ENCODE results near the gene PPP1R12B. TPM values are rescaled to one million over a fixed set of nuclear protein-coding genes. Genes with fewer than 3 reads are reported as not detected.
"Not testable (repeated sequence)": the region's sequence is repeated elsewhere in the genome, so short reads cannot be mapped to it uniquely, and the experiment has no call there.

PPP1R12B gene
- polyA plus RNA-seq, 3 donors = 2.8 to 9.8 (median 8.1) TPM

- 58 to 79% (median 65%) methylated on average over 6 of the region's 6 CpGs for WGBS, 3 donors
- H3K27ac ChIP-seq (ENCODE audit: low read depth, low read length) = no peak overlapping the region
These were observed 191.5 kb downstream of the PPP1R12B start for GRCh38 chr1:202540014-202540413.

- no peak overlapping the region for H3K27ac ChIP-seq (ENCODE audit: low read depth, low read length)
- 54 to 94% (median 77%) methylated on average over 2 of the region's 2 CpGs for WGBS, 3 donors
These were observed 191.9 kb downstream of the PPP1R12B start for GRCh38 chr1:202540448-202540847.

- WGBS, 3 donors = 58 to 87% (median 59%) methylated on average over 2 of the region's 2 CpGs
- H3K27ac ChIP-seq (ENCODE audit: low read depth, low read length) = not testable (repeated sequence)
These were observed 192.4 kb downstream of the PPP1R12B start for GRCh38 chr1:202540858-202541257.

- H3K27ac ChIP-seq (ENCODE audit: low read depth, low read length) = not testable (repeated sequence)
These were observed 193.9 kb downstream of the PPP1R12B start for GRCh38 chr1:202542415-202542814.

- not testable (repeated sequence) for H3K27ac ChIP-seq (ENCODE audit: low read depth, low read length)
- WGBS, 3 donors = 68 to 89% (median 71%) methylated on average over 11 of the region's 11 CpGs
These were observed 195.0 kb downstream of the PPP1R12B start for GRCh38 chr1:202543537-202543936.

GRCh38 chr1:202544766-202545449, 196.4 kb downstream of the PPP1R12B start:
- not testable (repeated sequence) for H3K27ac ChIP-seq (ENCODE audit: low read depth, low read length)
- 88 to 92% (median 90%) methylated on average over 6 of the region's 6 CpGs for WGBS, 3 donors

- not testable (repeated sequence) for H3K27ac ChIP-seq (ENCODE audit: low read depth, low read length)
- 56 to 89% (median 61%) methylated on average over 3 of the region's 3 CpGs for WGBS, 3 donors
These were observed 197.3 kb downstream of the PPP1R12B start for GRCh38 chr1:202545647-202546303.

- WGBS, 3 donors = 66 to 87% (median 71%) methylated on average over 3 of the region's 3 CpGs
- H3K27ac ChIP-seq (ENCODE audit: low read depth, low read length) = not testable (repeated sequence)
These were observed 197.9 kb downstream of the PPP1R12B start for GRCh38 chr1:202546377-202546776.

- not testable (repeated sequence) for H3K27ac ChIP-seq (ENCODE audit: low read depth, low read length)
- 73 to 86% (median 80%) methylated on average over 3 of the region's 3 CpGs for WGBS, 3 donors
These were observed 198.3 kb downstream of the PPP1R12B start for GRCh38 chr1:202546796-202547195.

GRCh38 chr1:202547215-202547614, 198.7 kb downstream of the PPP1R12B start:
- no peak overlapping the region for H3K27ac ChIP-seq (ENCODE audit: low read depth, low read length)

- H3K27ac ChIP-seq (ENCODE audit: low read depth, low read length) = not testable (repeated sequence)
- WGBS, 3 donors = 83 to 96% (median 88%) methylated on average over 1 of the region's 1 CpG
These were observed 201.6 kb downstream of the PPP1R12B start for GRCh38 chr1:202550088-202550487.

GRCh38 chr1:202551683-202552082, 203.2 kb downstream of the PPP1R12B start:
- WGBS, 3 donors = 60 to 79% (median 73%) methylated on average over 3 of the region's 3 CpGs
- no peak overlapping the region for H3K27ac ChIP-seq (ENCODE audit: low read depth, low read length)

GRCh38 chr1:202552615-202553014, 204.1 kb downstream of the PPP1R12B start:
- H3K27ac ChIP-seq (ENCODE audit: low read depth, low read length) = not testable (repeated sequence)

- H3K27ac ChIP-seq (ENCODE audit: low read depth, low read length) = not testable (repeated sequence)
- WGBS, 3 donors = 60 to 79% (median 78%) methylated on average over 1 of the region's 1 CpG
These were observed 204.6 kb downstream of the PPP1R12B start for GRCh38 chr1:202553078-202553477.

GRCh38 chr1:202553560-202554038, 205.1 kb downstream of the PPP1R12B start:
- WGBS, 3 donors = 47 to 51% (median 48%) methylated on average over 3 of the region's 3 CpGs

GRCh38 chr1:202554619-202555018, 206.1 kb downstream of the PPP1R12B start:
- 76 to 97% (median 95%) methylated on average over 4 of the region's 4 CpGs for WGBS, 3 donors
- not testable (repeated sequence) for H3K27ac ChIP-seq (ENCODE audit: low read depth, low read length)

More at GRCh38 chr1:202553560-202554038, 205.1 kb downstream of the PPP1R12B start:
- no peak overlapping the region for H3K27ac ChIP-seq (ENCODE audit: low read depth, low read length)

- H3K27ac ChIP-seq (ENCODE audit: low read depth, low read length) = not testable (repeated sequence)
- 55 to 93% (median 91%) methylated on average over 4 of the region's 4 CpGs for WGBS, 3 donors
These were observed 207.5 kb downstream of the PPP1R12B start for GRCh38 chr1:202556037-202556436.

- not testable (repeated sequence) for H3K27ac ChIP-seq (ENCODE audit: low read depth, low read length)
- WGBS, 3 donors = 76 to 93% (median 83%) methylated on average over 1 of the region's 1 CpG
These were observed 209.2 kb downstream of the PPP1R12B start for GRCh38 chr1:202557662-202558061.

- H3K27ac ChIP-seq (ENCODE audit: low read depth, low read length) = no peak overlapping the region
- WGBS, 3 donors = 82 to 93% (median 92%) methylated on average over 1 of the region's 1 CpG
These were observed 212.7 kb downstream of the PPP1R12B start for GRCh38 chr1:202561240-202561639.

Measured in adipose tissue (tissue), 3 donors.